HepG2 (cell line): ENCODE results near the gene TOP2B. TPM values are rescaled to one million over a fixed set of nuclear protein-coding genes. Genes with fewer than 3 reads are reported as not detected.

ENCODE experiments used
- ATAC-seq: fragments of 200-7000 bp; cut with Tn5 transposase; 3 replicates; pipeline ENCODE4 v1.9.1; 2020; ENCODE audit warnings: mild to moderate bottlenecking, moderate library complexity
- BruUV-seq: library from RNA; stranded (reverse); fragments of 400-500 nt; replicated peaks from 2 replicates; lab custom pipeline; 2021; lab: Mats Ljungman, UMichigan
- CTCF ChIA-PET: fragments of 300-600 bp; formaldehyde crosslinking; extraction: SDS; loops from one replicate; lab custom pipeline; 2021; ENCODE audit warnings: low total read pairs, inconsistent platforms, low intra/inter-chr PET ratio; lab: Yijun Ruan, JAX
- POLR2A ChIA-PET: fragments of 350-600 bp; sonication (Branson Sonifier 250); formaldehyde crosslinking; loops from one replicate; lab custom pipeline; 2020; ENCODE audit warnings: antibody characterized with exemption, inconsistent platforms; lab: Yijun Ruan, JAX
- DNase-seq: peaks from one replicate; pipeline ENCODE4 v3.0.0-alpha.2; 2015; ENCODE audit warnings: low spot score
- FAIRE-seq: peaks from 3 replicates; lab custom pipeline; 2011; peaks lifted over from hg19 to GRCh38; lab: Jason Lieb, UNC
- H2AFZ ChIP-seq: one replicate; pipeline ENCODE4 v1.6.1; 2011; ENCODE audit warnings: low read length, inconsistent platforms
- H3K27ac ChIP-seq: fragments of 300-600 bp; 3 replicates; pipeline ENCODE4 v1.8.0; 2011; ENCODE audit warnings: mixed run types, mild to moderate bottlenecking, mixed read lengths, low read length, inconsistent platforms; ENCODE audit not compliant: insufficient read depth; ENCODE audit errors: extremely low read length
- H3K27me3 ChIP-seq, 2 experiments: fragments of 200-600 bp in 1 of 2; 2 replicates in 1 of 2; 3 replicates in 1 of 2; pipeline versions ENCODE4 v1.6.0 to v1.8.0; 2011; ENCODE audit warnings: low read length in 2 of 2, mild to moderate bottlenecking in 2 of 2, moderate library complexity in 2 of 2, inconsistent platforms in 1 of 2; ENCODE audit not compliant: insufficient read depth in 2 of 2, control insufficient read depth in 1 of 2
- H3K36me3 ChIP-seq, 2 experiments: fragments of 200-600 bp in 1 of 2; replicated peaks in 1 of 2; 2 replicates in 1 of 2; 3 replicates in 1 of 2; pipeline versions ENCODE4 v1.5.1 to v1.8.0; 2011; ENCODE audit warnings: low read length in 2 of 2, inconsistent platforms in 1 of 2; ENCODE audit not compliant: insufficient read depth in 2 of 2, control insufficient read depth in 1 of 2
- H3K4me1 ChIP-seq: 2 replicates; pipeline ENCODE4 v1.5.1; 2012; ENCODE audit warnings: low read length, inconsistent platforms; ENCODE audit not compliant: insufficient read depth
- H3K4me2 ChIP-seq: 2 replicates; pipeline ENCODE4 v1.6.0; 2011; ENCODE audit warnings: low read depth, low read length, inconsistent platforms
- H3K4me3 ChIP-seq, 3 experiments: fragments of 200-600 bp in 1 of 3; sonication (generic), shearing (Covaris generic) in 1 of 3; replicated peaks in 1 of 3; 2 replicates each; pipeline ENCODE4 v1.5.1; 2011 to 2016; ENCODE audit warnings: low read length in 3 of 3, inconsistent platforms in 2 of 3, low read depth in 2 of 3, mild to moderate bottlenecking in 2 of 3, control low read depth in 1 of 3, mixed read lengths in 1 of 3; ENCODE audit not compliant: insufficient read depth in 1 of 3
- H3K79me2 ChIP-seq: one replicate; pipeline ENCODE4 v1.6.1; 2011; ENCODE audit warnings: low read length, inconsistent platforms; ENCODE audit not compliant: insufficient read depth
- H3K9ac ChIP-seq: 2 replicates; pipeline ENCODE4 v1.6.0; 2011; ENCODE audit warnings: mild to moderate bottlenecking, low read depth, low read length, inconsistent platforms; ENCODE audit not compliant: insufficient read depth
- H3K9me3 ChIP-seq: 2 replicates; pipeline ENCODE4 v1.5.1; 2012; ENCODE audit warnings: mild to moderate bottlenecking, low read length
- H4K20me1 ChIP-seq: 2 replicates; pipeline ENCODE4 v1.6.0; 2011; ENCODE audit warnings: inconsistent platforms, mild to moderate bottlenecking, low read length, moderate library complexity; ENCODE audit not compliant: insufficient read depth
- ELF4 ChIP-seq: sonication (generic); formaldehyde crosslinking; IDR thresholded peaks from 2 replicates; pipeline ENCODE4 v1.5.0; 2020; ENCODE audit warnings: missing genetic modification reagents, mild to moderate bottlenecking, moderate library complexity, borderline replicate concordance
- FOXA1 ChIP-seq, 2 experiments: fragments of 450-650 bp in 1 of 2; sonication (generic) in 1 of 2; formaldehyde crosslinking in 1 of 2; IDR thresholded peaks; 2 replicates each; pipeline versions ENCODE4 v1.4.0 to v1.6.1; 2016 to 2020; ENCODE audit warnings: missing genetic modification reagents in 1 of 2
- MATR3 ChIP-seq: sonication (generic); formaldehyde crosslinking; IDR thresholded peaks from 2 replicates; pipeline ENCODE4 v1.4.0; 2020; ENCODE audit warnings: missing genetic modification reagents
- PHF20 ChIP-seq: sonication (generic); formaldehyde crosslinking; IDR thresholded peaks from 2 replicates; pipeline ENCODE4 v1.5.0; 2020; ENCODE audit warnings: mild to moderate bottlenecking, missing genetic modification reagents
- SOX6 ChIP-seq, 2 experiments: fragments of 450-650 bp in 1 of 2; sonication (generic) in 1 of 2; formaldehyde crosslinking in 1 of 2; IDR thresholded peaks; 2 replicates each; pipeline versions ENCODE4 v1.4.0 to v1.6.1; 2017 to 2020; ENCODE audit warnings: antibody characterized with exemption in 1 of 2, mild to moderate bottlenecking in 1 of 2, missing genetic modification reagents in 1 of 2
- STAG1 ChIP-seq: sonication (generic); formaldehyde crosslinking; IDR thresholded peaks from 2 replicates; pipeline ENCODE4 v1.4.0; 2020; ENCODE audit warnings: missing genetic modification reagents
- ZKSCAN1 ChIP-seq: fragments of 150-350 bp; IDR thresholded peaks from 2 replicates; pipeline ENCODE4 v1.6.1; 2014; ENCODE audit warnings: low read length
- ZNF383 ChIP-seq: sonication (generic); formaldehyde crosslinking; IDR thresholded peaks from 2 replicates; pipeline ENCODE4 v1.4.0; 2020; ENCODE audit warnings: missing genetic modification reagents, mild to moderate bottlenecking, borderline replicate concordance
- WGBS: methylation state at CpG from one replicate; pipeline ENCODE4 v1.1.6; 2017; ENCODE audit warnings: low lambda C conversion rate; 5-methylcytosine and 5-hydroxymethylcytosine counted together
- in situ Hi-C: cut with HindIII; loops from 2 replicates; pipeline ENCODE4 v1.10.0; 2017; ENCODE audit warnings: low pct_unique_long_range_greater_than_20kb; ENCODE audit not compliant: extremely low pct_ligation_motif_present
- intact Hi-C: fragments of 100-400 bp; cut with micrococcal nuclease; formaldehyde crosslinking; loops from one replicate; pipeline ENCODE4 v1.10.0; 2022; ENCODE audit not compliant: unreplicated experiment
- polyA plus RNA-seq, 8 experiments: library from polyadenylated mRNA; depleted of rRNA in 3 of 8; stranded (reverse) in 7 of 8; unstranded in 1 of 8; fragments of >200 nt; fragmentation: Illumina TruSeq in 4 of 8; extraction: Trizol in 4 of 8; gene quantifications; 2 replicates each; pipeline versions ENCODE4 v1.2.1 to v1.2.3, GENCODE V29; 2011 to 2016; ENCODE audit warnings: low read depth in 4 of 8, missing spikeins in 1 of 8, mixed read lengths in 1 of 8; ENCODE audit not compliant: insufficient read depth in 1 of 8
- total RNA-seq, 5 experiments: library from RNA; depleted of rRNA; stranded (reverse); fragments of >200 nt; fragmentation: Illumina TruSeq; extraction: Trizol; gene quantifications; 2 replicates each; pipeline ENCODE4 v1.2.3, GENCODE V29; 2016; ENCODE audit warnings: low read depth in 1 of 5
- TF ChIP-seq, protein P1 (sequence below): sonication (generic); formaldehyde crosslinking; IDR thresholded peaks from 2 replicates; pipeline ENCODE4 v1.4.0; 2020; ENCODE audit warnings: mild to moderate bottlenecking, missing genetic modification reagents

The TOP2B gene
- total and polyA plus RNA-seq, 2 of the 13 experiments (the other 11 are each of a cell fraction or from before 2014, with no cell fraction given) = 27.6 to 88.1 TPM

DNA sequence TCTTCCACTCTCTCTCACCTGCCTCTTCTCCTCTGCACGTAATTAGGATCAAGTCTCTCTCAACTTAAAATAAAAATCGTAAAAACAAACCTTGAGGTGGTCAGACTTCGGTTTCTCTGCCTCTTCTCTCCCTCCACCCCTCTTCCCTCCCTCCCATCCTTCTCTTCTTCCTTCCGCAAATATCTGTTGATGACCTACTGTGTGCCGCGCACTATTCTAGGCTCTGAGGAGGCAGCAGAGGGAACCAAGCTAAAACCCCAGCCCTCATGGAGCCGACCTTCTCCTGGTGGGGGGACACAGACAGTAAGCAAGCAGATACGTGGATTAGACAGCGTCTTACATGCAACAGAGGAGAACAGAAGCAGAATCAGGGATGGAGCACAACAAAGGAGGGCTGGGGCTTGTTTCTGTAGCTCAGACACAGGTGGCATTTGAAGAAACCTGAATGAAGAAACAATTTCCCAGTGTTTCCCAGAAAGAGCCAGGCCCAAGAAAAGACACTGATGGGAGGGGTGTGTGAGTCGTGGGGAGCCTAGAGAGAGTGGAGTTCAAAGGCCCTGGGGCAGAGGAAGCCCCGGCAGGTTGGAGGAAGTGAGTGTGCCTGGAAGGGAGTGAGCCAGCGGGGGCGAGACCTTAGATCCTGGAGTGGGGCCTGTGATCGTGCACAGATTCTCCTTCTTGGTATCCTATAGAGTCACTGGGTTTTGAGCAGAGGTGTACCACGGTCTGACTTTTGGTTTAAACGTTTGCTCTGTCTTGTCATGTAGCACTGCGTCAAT, 80.5 kb downstream of the TOP2B start:
- WGBS = 57% methylated on average over 17 of the region's 17 CpGs
- H3K4me1 ChIP-seq = peaks cover 25% of the 10 kb centered on the region
- H3K4me3 ChIP-seq = no peak overlapping the region
- no peaks in the 10 kb centered on the region for H3K9me3 ChIP-seq
- no peak overlapping the region for H3K4me2 ChIP-seq
- POLR2A ChIA-PET = no interaction called here
- CTCF ChIA-PET = no interaction called here
- H4K20me1 ChIP-seq = no peaks in the 10 kb centered on the region
- DNase-seq = no peak
- TF ChIP-seq MATR3 (no peak), ZKSCAN1 (peak; percentile 39; the same call in 1 of the 2 replicates), FOXA1 (IDR thresholded peaks at IDR 0.05) (no peak), FOXA1 (CRISPR knock-in tag; IDR thresholded peaks at IDR 0.05) (0 out of 2 replicates have a peak, but pooled peaks have one; percentile 26)
- no peak overlapping the region for H3K27ac ChIP-seq
- FAIRE-seq = no peak
- H3K36me3 ChIP-seq = no peaks in the 10 kb centered on the region
- in situ Hi-C loops = loop anchor here (10.0 kb wide), 1 partner anchor 159 kb away; the partner anchor contains the start of gene RARB
- BruUV-seq = no TSS peak
- H2AFZ ChIP-seq = no peak overlapping the region
- intact Hi-C loops = no loop called here
- no peaks in the 10 kb centered on the region for H3K27me3 ChIP-seq
- H3K9ac ChIP-seq = no peak overlapping the region
- peak; percentile 21; the same call in 2 of the 3 replicates for ATAC-seq
- H3K79me2 ChIP-seq = no peaks in the 10 kb centered on the region

DNA sequence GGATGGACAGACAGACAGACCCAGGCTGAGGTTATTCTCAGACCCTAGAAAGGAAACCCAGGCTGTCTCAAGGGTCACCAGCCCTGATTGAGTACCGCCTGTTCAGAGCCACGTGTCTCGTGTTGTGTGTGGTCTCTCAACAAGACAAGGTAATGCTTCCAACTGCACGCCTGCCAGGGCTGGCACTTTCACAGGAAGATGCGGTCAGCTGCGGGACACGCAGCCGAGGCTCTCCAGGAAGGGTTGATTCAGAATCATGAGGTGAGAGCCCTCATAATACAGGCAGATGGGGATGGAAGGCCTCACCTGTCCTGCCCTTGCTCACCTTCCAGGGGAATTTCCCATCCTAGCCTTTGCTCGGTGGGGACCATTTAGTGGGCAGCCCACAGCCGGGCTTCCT, 81.4 kb downstream of the TOP2B start:
- H3K9ac ChIP-seq = no peak overlapping the region
- no peaks in the 10 kb centered on the region for H3K27me3 ChIP-seq
- no peaks in the 10 kb centered on the region for H3K79me2 ChIP-seq
- H3K4me2 ChIP-seq = no peak overlapping the region
- no TSS peak for BruUV-seq
- H3K9me3 ChIP-seq = no peaks in the 10 kb centered on the region
- no peak overlapping the region for H2AFZ ChIP-seq
- H3K27ac ChIP-seq = no peak overlapping the region
- in situ Hi-C loops (loop anchor here (10.0 kb wide), 1 partner anchor 159 kb away; the partner anchor contains the start of gene RARB), intact Hi-C loops (no loop called here)
- H3K4me1 ChIP-seq = peaks cover 25% of the 10 kb centered on the region
- 100% methylated on average over 1 of the region's 10 CpGs for WGBS
- ChIA-PET POLR2A (no interaction called here), CTCF (no interaction called here)
- no peak for DNase-seq
- no peaks in the 10 kb centered on the region for H3K36me3 ChIP-seq
- FAIRE-seq = no peak
- ATAC-seq = no peak
- H4K20me1 ChIP-seq = no peaks in the 10 kb centered on the region
- TF ChIP-seq, protein P1, sequence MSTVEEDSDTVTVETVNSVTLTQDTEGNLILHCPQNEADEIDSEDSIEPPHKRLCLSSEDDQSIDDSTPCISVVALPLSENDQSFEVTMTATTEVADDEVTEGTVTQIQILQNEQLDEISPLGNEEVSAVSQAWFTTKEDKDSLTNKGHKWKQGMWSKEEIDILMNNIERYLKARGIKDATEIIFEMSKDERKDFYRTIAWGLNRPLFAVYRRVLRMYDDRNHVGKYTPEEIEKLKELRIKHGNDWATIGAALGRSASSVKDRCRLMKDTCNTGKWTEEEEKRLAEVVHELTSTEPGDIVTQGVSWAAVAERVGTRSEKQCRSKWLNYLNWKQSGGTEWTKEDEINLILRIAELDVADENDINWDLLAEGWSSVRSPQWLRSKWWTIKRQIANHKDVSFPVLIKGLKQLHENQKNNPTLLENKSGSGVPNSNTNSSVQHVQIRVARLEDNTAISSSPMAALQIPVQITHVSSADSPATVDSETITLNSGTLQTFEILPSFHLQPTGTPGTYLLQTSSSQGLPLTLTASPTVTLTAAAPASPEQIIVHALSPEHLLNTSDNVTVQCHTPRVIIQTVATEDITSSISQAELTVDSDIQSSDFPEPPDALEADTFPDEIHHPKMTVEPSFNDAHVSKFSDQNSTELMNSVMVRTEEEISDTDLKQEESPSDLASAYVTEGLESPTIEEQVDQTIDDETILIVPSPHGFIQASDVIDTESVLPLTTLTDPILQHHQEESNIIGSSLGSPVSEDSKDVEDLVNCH (CRISPR knock-in tag) = no peak
- TF ChIP-seq ELF4 (CRISPR knock-in tag) (no peak), ZNF383 (CRISPR knock-in tag) (no peak), PHF20 (no peak), SOX6 (IDR thresholded peaks at IDR 0.05) (no peak), SOX6 (CRISPR knock-in tag; IDR thresholded peaks at IDR 0.05) (no peak), STAG1 (no peak)
- TF ChIP-seq, all 625 proteins: peak for 0
- no peak overlapping the region for H3K4me3 ChIP-seq
